SJCRH30 (cell line): ENCODE results near the gene GPX5. TPM values are rescaled to one million over a fixed set of nuclear protein-coding genes. Genes with fewer than 3 reads are reported as not detected.

ENCODE experiments used
- DNase-seq, 2 experiments: peaks; one replicate each; pipeline ENCODE4 v3.0.0-alpha.2; 2015 to 2020
- H3K27ac ChIP-seq: fragments of 250-450 bp; sonication (Bioruptor Pico); 2 replicates; pipeline ENCODE4 v1.5.1; 2020; ENCODE audit warnings: mild to moderate bottlenecking, moderate library complexity
- H3K27me3 ChIP-seq: fragments of 250-450 bp; sonication (Bioruptor Pico); 2 replicates; pipeline ENCODE4 v1.5.1; 2020; ENCODE audit warnings: mild to moderate bottlenecking, moderate library complexity
- H3K36me3 ChIP-seq: fragments of 250-450 bp; sonication (Bioruptor Pico); 2 replicates; pipeline ENCODE4 v1.5.1; 2020; ENCODE audit warnings: mild to moderate bottlenecking, moderate library complexity
- H3K4me1 ChIP-seq: fragments of 250-450 bp; sonication (Bioruptor Pico); 2 replicates; pipeline ENCODE4 v1.5.1; 2020; ENCODE audit warnings: mild to moderate bottlenecking, moderate library complexity
- H3K4me3 ChIP-seq: fragments of 250-450 bp; sonication (Bioruptor Pico); 2 replicates; pipeline ENCODE4 v1.5.1; 2020; ENCODE audit warnings: mild to moderate bottlenecking, moderate library complexity
- H3K9me3 ChIP-seq: fragments of 250-450 bp; sonication (Bioruptor Pico); replicated peaks from 2 replicates; pipeline ENCODE4 v1.5.1; 2020; ENCODE audit warnings: mild to moderate bottlenecking, moderate library complexity
- total RNA-seq: library from RNA; depleted of rRNA; stranded (reverse); fragments of >200 nt; shearing (Covaris generic); gene quantifications from 2 replicates; pipeline ENCODE4 v1.2.3, GENCODE V29; 2014; rRNA removed

GPX5 gene
- total RNA-seq, 1 experiment from 2014 or later, result not detected

DNA sequence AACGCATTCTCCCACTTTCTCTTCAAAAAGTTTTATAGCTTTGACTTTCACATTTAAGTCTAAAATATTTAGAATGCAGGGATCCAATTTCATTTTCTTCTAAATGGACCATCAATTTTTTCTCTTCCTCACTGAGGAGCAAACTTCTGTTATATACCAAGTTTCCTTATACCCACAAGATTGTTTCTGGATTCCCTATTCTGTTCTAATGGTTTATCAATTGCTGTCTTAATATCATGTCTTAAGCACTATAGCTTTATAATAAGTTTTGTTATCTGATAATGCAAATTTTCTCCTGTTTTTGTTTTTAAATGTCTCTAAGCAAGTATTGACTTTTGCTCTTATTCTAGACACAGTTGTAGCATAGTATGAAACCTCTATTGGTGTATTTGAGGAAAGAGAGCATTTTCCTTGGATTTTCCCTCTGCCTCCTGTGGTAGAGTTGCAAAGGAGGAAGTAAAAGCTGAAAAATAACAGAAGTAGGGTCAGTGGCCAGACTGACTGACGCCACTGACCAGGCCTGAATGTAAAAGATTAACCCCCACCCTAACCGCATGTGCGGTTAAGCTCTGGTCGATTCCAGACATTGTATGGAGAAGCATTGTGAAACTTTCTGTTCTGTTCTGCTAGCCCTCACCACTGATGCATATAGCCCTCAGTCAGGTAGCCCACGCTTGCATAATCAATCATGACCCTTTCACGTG is 40.3 kb downstream of the GPX5 start:
- DNase-seq, result no peak

GRCh38 chr6:28566527-28567252 is 41.0 kb downstream of the GPX5 start:
- no peaks in the 10 kb centered on the region for H3K27me3 ChIP-seq
- no peaks in the 10 kb centered on the region for H3K36me3 ChIP-seq
- no peak overlapping the region for H3K27ac ChIP-seq
- no peaks in the 10 kb centered on the region for H3K4me1 ChIP-seq
- no peak for DNase-seq
- H3K4me3 ChIP-seq, result no peak overlapping the region
- no peaks in the 10 kb centered on the region for H3K9me3 ChIP-seq

More for the DNA sequence above, 40.3 kb downstream of the GPX5 start:
- Histone ChIP-seq H3K36me3 (no peaks in the 10 kb centered on the region), H3K27ac (no peak overlapping the region), H3K9me3 (no peaks in the 10 kb centered on the region), H3K4me3 (no peak overlapping the region), H3K4me1 (no peaks in the 10 kb centered on the region), H3K27me3 (no peaks in the 10 kb centered on the region)

GRCh38 chr6:28567506-28567905 is 41.8 kb downstream of the GPX5 start:
- DNase-seq, result no peak
- H3K4me3 ChIP-seq, result no peak overlapping the region
- H3K9me3 ChIP-seq, result no peaks in the 10 kb centered on the region
- H3K4me1 ChIP-seq, result no peaks in the 10 kb centered on the region
- no peaks in the 10 kb centered on the region for H3K27me3 ChIP-seq
- H3K36me3 ChIP-seq, result no peaks in the 10 kb centered on the region
- H3K27ac ChIP-seq, result no peak overlapping the region

DNA sequence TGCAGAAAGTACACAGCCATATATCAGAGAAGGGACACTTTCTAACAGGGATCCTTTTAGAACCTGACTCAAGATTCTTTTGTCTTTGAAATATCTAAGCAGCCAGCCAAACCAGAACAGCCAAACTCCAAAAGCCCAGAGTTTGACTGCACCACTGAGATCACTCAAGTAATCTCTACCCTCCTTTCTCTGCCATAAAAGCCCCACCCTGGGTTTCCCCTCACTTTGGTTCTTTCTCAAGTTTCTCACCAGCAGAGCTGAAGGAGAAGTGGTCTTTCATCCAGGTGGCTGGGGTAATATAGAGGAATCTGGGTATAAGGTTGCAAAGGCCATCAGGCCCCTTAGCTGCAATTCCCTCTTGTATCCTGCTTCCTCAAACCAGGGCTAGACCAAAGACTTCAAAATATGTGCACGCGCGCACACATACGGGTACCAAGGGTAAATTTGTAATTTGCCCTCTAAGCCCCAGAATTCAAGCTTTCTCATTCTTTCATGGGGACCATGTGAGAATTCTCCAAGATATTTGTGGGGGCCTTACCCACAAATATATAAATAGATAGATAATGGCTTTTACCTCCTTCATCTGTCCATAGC is 42.9 kb downstream of the GPX5 start:
- Histone ChIP-seq H3K4me1 (no peaks in the 10 kb centered on the region), H3K27me3 (no peaks in the 10 kb centered on the region), H3K4me3 (no peak overlapping the region), H3K9me3 (no peaks in the 10 kb centered on the region), H3K36me3 (no peaks in the 10 kb centered on the region), H3K27ac (no peak overlapping the region)
- no peak for DNase-seq

- H3K4me1 ChIP-seq, result no peaks in the 10 kb centered on the region
- no peaks in the 10 kb centered on the region for H3K36me3 ChIP-seq
- H3K27me3 ChIP-seq, result no peaks in the 10 kb centered on the region
- H3K27ac ChIP-seq, result no peak overlapping the region
- H3K9me3 ChIP-seq, result no peaks in the 10 kb centered on the region
- H3K4me3 ChIP-seq, result no peak overlapping the region
- no peak for DNase-seq
Observed at GRCh38 chr6:28569748-28570147, 44.1 kb downstream of the GPX5 start.

GRCh38 chr6:28580475-28580874 is 54.8 kb downstream of the GPX5 start:
- no peaks in the 10 kb centered on the region for H3K27me3 ChIP-seq
- no peaks in the 10 kb centered on the region for H3K9me3 ChIP-seq
- H3K36me3 ChIP-seq, result no peaks in the 10 kb centered on the region
- no peak for DNase-seq
- H3K4me1 ChIP-seq, result no peaks in the 10 kb centered on the region
- H3K27ac ChIP-seq, result no peak overlapping the region
- no peak overlapping the region for H3K4me3 ChIP-seq

DNA sequence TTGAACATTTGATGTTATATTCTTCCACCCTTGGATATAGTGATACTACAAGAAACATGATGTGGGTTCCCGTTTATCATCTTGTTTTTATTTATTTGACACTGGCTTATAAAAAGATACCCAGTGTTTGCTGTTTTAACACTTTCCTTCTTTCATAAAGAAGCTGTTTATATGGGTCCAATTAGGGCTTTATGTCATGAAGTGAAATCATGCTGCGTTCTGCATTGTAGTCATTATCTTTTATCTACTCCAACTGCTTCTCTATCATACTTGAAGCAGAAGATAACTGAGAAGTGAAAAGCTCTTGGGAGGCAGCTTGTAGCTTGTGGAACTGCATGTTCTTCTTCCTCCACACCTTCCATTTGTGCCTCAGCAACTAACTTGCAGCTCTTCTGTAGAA is 57.8 kb downstream of the GPX5 start:
- H3K4me1 ChIP-seq, result no peaks in the 10 kb centered on the region
- H3K9me3 ChIP-seq, result no peaks in the 10 kb centered on the region
- H3K36me3 ChIP-seq, result no peaks in the 10 kb centered on the region
- no peak overlapping the region for H3K4me3 ChIP-seq
- H3K27ac ChIP-seq, result no peak overlapping the region
- no peaks in the 10 kb centered on the region for H3K27me3 ChIP-seq
- no peak for DNase-seq

Other genes starting within 250 kb of the GPX5 start
- gene PGBD1, start 244.3 kb upstream of the GPX5 start, total RNA-seq, result 9.7 and 11.2 TPM in 2 replicates
- gene ZSCAN31, start 189.7 kb upstream of the GPX5 start, total RNA-seq, result 1.9 and 2.6 TPM in 2 replicates
- 3.9 and 4.6 TPM in 2 replicates for gene ZKSCAN3, start 175.9 kb upstream of the GPX5 start, total RNA-seq
- gene ZSCAN12, start 126.1 kb upstream of the GPX5 start, total RNA-seq, result 8.4 and 10.5 TPM in 2 replicates
- 1.1 and 2.3 TPM in 2 replicates for gene ZSCAN23, start 82.4 kb upstream of the GPX5 start, total RNA-seq
- gene GPX6, start 10.1 kb upstream of the GPX5 start, total RNA-seq, result not detected in 2 replicates